H1 (cell line): ENCODE measurements around the gene STK40. TPM values are rescaled to one million over a fixed set of nuclear protein-coding genes. Genes with fewer than 3 reads are reported as not detected.

Source experiments
- CTCF ChIA-PET: fragments of 300-600 bp; sonication (Branson Sonifier 250); formaldehyde crosslinking; loops from one replicate; lab custom pipeline; 2021; ENCODE audit not compliant: partially characterized antibody; lab: Charles Lee
- POLR2A ChIA-PET: fragments of 300-600 bp; sonication (Branson Sonifier 250); formaldehyde crosslinking; loops from one replicate; lab custom pipeline; 2021; ENCODE audit warnings: inconsistent platforms; ENCODE audit not compliant: partially characterized antibody; lab: Charles Lee
- DNase-seq, 2 experiments: peaks; one replicate each; pipeline versions ENCODE4 v3.0.0 to v3.0.0-alpha.2; 2010 to 2022; ENCODE audit warnings: low spot score in 2 of 2, low read depth in 1 of 2, mixed read lengths in 1 of 2
- FAIRE-seq: peaks from 2 replicates; lab custom pipeline; 2011; peaks lifted over from hg19 to GRCh38; lab: Jason Lieb, UNC
- H2AFZ ChIP-seq: 2 replicates; pipeline ENCODE4 v1.8.1; 2012; ENCODE audit warnings: low read length, inconsistent platforms
- H2AK5ac ChIP-seq: 2 replicates; pipeline ENCODE4 v1.6.1; 2013; ENCODE audit warnings: low read depth, low read length
- H2BK120ac ChIP-seq: replicated peaks from 2 replicates; pipeline ENCODE3; 2013; ENCODE audit warnings: low read depth, low read length, inconsistent platforms
- H2BK12ac ChIP-seq: 2 replicates; pipeline ENCODE4 v1.6.1; 2013; ENCODE audit warnings: low read depth, low read length
- H2BK15ac ChIP-seq: 2 replicates; pipeline ENCODE4 v1.6.1; 2013; ENCODE audit warnings: low read length
- H2BK20ac ChIP-seq: 2 replicates; pipeline ENCODE4 v1.6.1; 2013; ENCODE audit warnings: low read length
- H2BK5ac ChIP-seq: 2 replicates; pipeline ENCODE4 v1.6.1; 2013; ENCODE audit warnings: low read depth, low read length
- H3K14ac ChIP-seq: 2 replicates; pipeline ENCODE4 v1.6.1; 2013; ENCODE audit warnings: inconsistent platforms; ENCODE audit not compliant: insufficient read length
- H3K18ac ChIP-seq: 2 replicates; pipeline ENCODE4 v1.6.1; 2013; ENCODE audit warnings: low read length; ENCODE audit errors: extremely low read depth
- H3K23ac ChIP-seq: 2 replicates; pipeline ENCODE4 v1.6.1; 2013; ENCODE audit warnings: inconsistent platforms; ENCODE audit not compliant: insufficient read length
- H3K23me2 ChIP-seq: 2 replicates; pipeline ENCODE4 v1.6.1; 2013; ENCODE audit warnings: low read depth, low read length
- H3K27ac ChIP-seq: 2 replicates; pipeline ENCODE4 v1.6.1; 2011; ENCODE audit warnings: low read depth, low read length, inconsistent platforms
- H3K27me3 ChIP-seq, 4 experiments: replicated peaks in 1 of 4; 1 replicate in 1 of 4; 2 replicates in 3 of 4; pipeline versions ENCODE4 v1.6.1 to v1.8.1; 2011 to 2013; ENCODE audit warnings: low read length in 3 of 4, mild to moderate bottlenecking in 3 of 4, inconsistent platforms in 2 of 4, mixed read lengths in 2 of 4, moderate library complexity in 1 of 4; ENCODE audit not compliant: control insufficient read depth in 3 of 4, insufficient read depth in 3 of 4; ENCODE audit errors: extremely low read depth in 1 of 4
- H3K36me3 ChIP-seq, 4 experiments: 2 replicates each; pipeline versions ENCODE4 v1.6.1 to v1.8.1; 2011 to 2013; ENCODE audit warnings: mild to moderate bottlenecking in 4 of 4, low read length in 3 of 4, moderate library complexity in 2 of 4, control low read depth in 1 of 4, inconsistent platforms in 1 of 4; ENCODE audit not compliant: insufficient read depth in 4 of 4, control insufficient read depth in 2 of 4
- H3K4ac ChIP-seq: replicated peaks from 2 replicates; pipeline ENCODE3; 2013; ENCODE audit warnings: low read length, low read depth, mixed read lengths, inconsistent platforms; ENCODE audit not compliant: insufficient read length
- H3K4me1 ChIP-seq, 4 experiments: replicated peaks in 1 of 4; 1 replicate in 1 of 4; 2 replicates in 3 of 4; pipeline versions ENCODE4 v1.6.1 to v1.8.1; 2011 to 2013; ENCODE audit warnings: low read length in 3 of 4, inconsistent platforms in 2 of 4, mixed read lengths in 1 of 4; ENCODE audit not compliant: insufficient read depth in 4 of 4, control insufficient read depth in 3 of 4
- H3K4me2 ChIP-seq, 2 experiments: 2 replicates each; pipeline versions ENCODE4 v1.6.1 to v1.8.1; 2011 to 2013; ENCODE audit warnings: low read depth in 2 of 2, low read length in 2 of 2, control low read depth in 1 of 2, inconsistent platforms in 1 of 2, mild to moderate bottlenecking in 1 of 2; ENCODE audit not compliant: insufficient read depth in 1 of 2
- H3K4me3 ChIP-seq, 4 experiments: fragments of 200-600, 300-600 bp in 1 of 4; sonication (generic), shearing (Covaris generic), sonication (Bioruptor Twin) in 1 of 4; 2 replicates each; pipeline versions ENCODE4 v1.5.1 to v1.8.1; 2011 to 2016; ENCODE audit warnings: low read length in 4 of 4, low read depth in 3 of 4, control low read depth in 2 of 4, inconsistent platforms in 2 of 4, mild to moderate bottlenecking in 2 of 4, mixed read lengths in 1 of 4, moderate library complexity in 1 of 4; ENCODE audit not compliant: insufficient read depth in 2 of 4; ENCODE audit errors: extremely low read depth in 1 of 4
- H3K56ac ChIP-seq: replicated peaks from 2 replicates; pipeline ENCODE3; 2013; ENCODE audit warnings: low read depth, mild to moderate bottlenecking, mixed read lengths, low read length, inconsistent platforms; ENCODE audit not compliant: insufficient read length
- H3K79me1 ChIP-seq: 2 replicates; pipeline ENCODE4 v1.6.1; 2013; ENCODE audit warnings: low read depth, low read length, control low read depth
- H3K79me2 ChIP-seq, 2 experiments: 2 replicates each; pipeline versions ENCODE4 v1.6.1 to v1.8.1; 2012 to 2013; ENCODE audit warnings: low read length in 2 of 2, mild to moderate bottlenecking in 2 of 2, inconsistent platforms in 1 of 2; ENCODE audit not compliant: insufficient read depth in 2 of 2, control insufficient read depth in 1 of 2
- H3K9ac ChIP-seq, 4 experiments: replicated peaks in 1 of 4; 1 replicate in 1 of 4; 2 replicates in 3 of 4; pipeline versions ENCODE4 v1.6.1 to v1.8.1; 2011 to 2013; ENCODE audit warnings: low read depth in 3 of 4, low read length in 3 of 4, control low read depth in 2 of 4, mild to moderate bottlenecking in 2 of 4, moderate library complexity in 2 of 4, inconsistent platforms in 1 of 4; ENCODE audit errors: extremely low read depth in 1 of 4
- H3K9me3 ChIP-seq, 2 experiments: 2 replicates each; pipeline versions ENCODE4 v1.6.1 to v1.8.1; 2012 to 2013; ENCODE audit warnings: mild to moderate bottlenecking in 2 of 2, moderate library complexity in 2 of 2, control low read depth in 1 of 2, inconsistent platforms in 1 of 2, low read depth in 1 of 2, low read length in 1 of 2, mixed read lengths in 1 of 2; ENCODE audit not compliant: insufficient read depth in 2 of 2
- H4K20me1 ChIP-seq, 2 experiments: replicated peaks in 1 of 2; 2 replicates each; pipeline versions ENCODE3 to v1.8.1; 2011 to 2013; ENCODE audit warnings: inconsistent platforms in 2 of 2, low read length in 2 of 2, mild to moderate bottlenecking in 1 of 2; ENCODE audit not compliant: insufficient read depth in 2 of 2, control insufficient read depth in 1 of 2
- H4K5ac ChIP-seq: 2 replicates; pipeline ENCODE4 v1.6.1; 2013; ENCODE audit warnings: low read length, low read depth, mixed read lengths, inconsistent platforms; ENCODE audit not compliant: insufficient read length
- H4K8ac ChIP-seq: 2 replicates; pipeline ENCODE4 v1.8.0; 2013; ENCODE audit warnings: mild to moderate bottlenecking, moderate library complexity, low read length, inconsistent platforms; ENCODE audit not compliant: insufficient read depth; ENCODE audit errors: extremely low read depth
- H4K91ac ChIP-seq: replicated peaks from 2 replicates; pipeline ENCODE3; 2013; ENCODE audit warnings: low read length, mixed read lengths, inconsistent platforms; ENCODE audit not compliant: insufficient read length
- ASH2L ChIP-seq: fragments of 200-600, 300-600 bp; sonication (generic); IDR thresholded peaks from one replicate; pipeline ENCODE4 v1.7.1; 2017; ENCODE audit warnings: low read length
- BACH1 ChIP-seq: IDR thresholded peaks from 2 replicates; pipeline ENCODE4 v1.6.1; 2012; ENCODE audit warnings: low read length, improper control_type of control experiment
- BRCA1 ChIP-seq: IDR thresholded peaks from 2 replicates; pipeline ENCODE4 v1.6.1; 2012; ENCODE audit warnings: low read depth, low read length, improper control_type of control experiment
- CHD1 ChIP-seq: IDR thresholded peaks from 2 replicates; pipeline ENCODE4 v1.6.1; 2012; ENCODE audit warnings: low read depth, low read length, improper control_type of control experiment
- FOSL1 ChIP-seq: IDR thresholded peaks from 2 replicates; pipeline ENCODE4 v1.6.1; 2011; ENCODE audit warnings: mild to moderate bottlenecking, low read depth, low read length, moderate library complexity; ENCODE audit not compliant: insufficient read depth
- HDAC2 ChIP-seq, 2 experiments: fragments of 300-600 bp in 1 of 2; sonication (generic) in 1 of 2; IDR thresholded peaks; 2 replicates each; pipeline ENCODE4 v1.6.1; 2011 to 2012; ENCODE audit warnings: low read depth in 2 of 2, low read length in 2 of 2, mild to moderate bottlenecking in 2 of 2, moderate library complexity in 2 of 2, borderline replicate concordance in 1 of 2, inconsistent platforms in 1 of 2
- MAFK ChIP-seq: IDR thresholded peaks from 2 replicates; pipeline ENCODE4 v1.6.1; 2012; ENCODE audit warnings: low read depth, mild to moderate bottlenecking, improper control_type of control experiment, low read length
- NANOG ChIP-seq: IDR thresholded peaks from 2 replicates; pipeline ENCODE4 v1.6.1; 2011; ENCODE audit warnings: low read length, low read depth, mild to moderate bottlenecking, inconsistent platforms; ENCODE audit not compliant: insufficient read depth, poor library complexity, severe bottlenecking
- NRF1 ChIP-seq: IDR thresholded peaks from 2 replicates; pipeline ENCODE4 v1.6.1; 2011; ENCODE audit warnings: mild to moderate bottlenecking, low read depth, low read length, improper control_type of control experiment
- PHF8 ChIP-seq: fragments of 200-600 bp; sonication (generic); conservative IDR thresholded peaks from 2 replicates; pipeline ENCODE4 v1.7.1; 2012; ENCODE audit warnings: low read depth, mild to moderate bottlenecking, inconsistent platforms, low read length, moderate library complexity
- RFX5 ChIP-seq: IDR thresholded peaks from 2 replicates; pipeline ENCODE4 v1.6.1; 2011; ENCODE audit warnings: low read depth, low read length, improper control_type of control experiment, borderline replicate concordance
- SIX5 ChIP-seq: IDR thresholded peaks from 2 replicates; pipeline ENCODE4 v1.6.1; 2011; ENCODE audit warnings: mild to moderate bottlenecking, low read depth, low read length
- WGBS, 2 experiments: shearing (Covaris generic) in 1 of 2; methylation state at CpG; one replicate each; pipeline versions ENCODE4 v1.1.6 to v1.1.7; 2013 to 2015; ENCODE audit warnings: low lambda C conversion rate in 2 of 2, mixed read lengths in 2 of 2, inconsistent platforms in 1 of 2, low coverage in 1 of 2, missing lambda C conversion rate in 1 of 2; ENCODE audit not compliant: insufficient replicate concordance in 2 of 2, insufficient coverage in 1 of 2, insufficient read length in 1 of 2; ENCODE audit errors: extremely low coverage in 1 of 2, missing lambda C conversion rate in 1 of 2; 5-methylcytosine and 5-hydroxymethylcytosine counted together
- polyA plus RNA-seq, 7 experiments: library from polyadenylated mRNA; depleted of rRNA in 3 of 7; stranded (reverse) in 5 of 7; unstranded in 2 of 7; fragments of >200 nt in 5 of 7; fragments of 200-250 nt in 2 of 7; gene quantifications; 1 replicate in 5 of 7; 2 replicates in 1 of 7; 4 replicates in 1 of 7; pipeline versions ENCODE4 v1.2.1 to v1.2.3, GENCODE V29; 2011 to 2013; ENCODE audit warnings: missing spikeins in 2 of 7, mixed read lengths in 2 of 7
- total RNA-seq: library from RNA; stranded (reverse); fragmentation: NEBNext Ultra II Directional; extraction: Animal tissue kit (Norgen Biotek cat#: 25700); gene quantifications from 2 replicates; pipeline ENCODE4 v1.2.1, GENCODE V29; 2021
- TF ChIP-seq, protein P1 (sequence below): IDR thresholded peaks from 2 replicates; pipeline ENCODE4 v1.6.1; 2011; ENCODE audit warnings: low read length, improper control_type of control experiment

STK40 gene
- total and polyA plus RNA-seq, 2 of the 8 experiments (the other 6 are each of a cell fraction or from before 2014, with no cell fraction given) = 13.6 to 28.6 TPM

DNA sequence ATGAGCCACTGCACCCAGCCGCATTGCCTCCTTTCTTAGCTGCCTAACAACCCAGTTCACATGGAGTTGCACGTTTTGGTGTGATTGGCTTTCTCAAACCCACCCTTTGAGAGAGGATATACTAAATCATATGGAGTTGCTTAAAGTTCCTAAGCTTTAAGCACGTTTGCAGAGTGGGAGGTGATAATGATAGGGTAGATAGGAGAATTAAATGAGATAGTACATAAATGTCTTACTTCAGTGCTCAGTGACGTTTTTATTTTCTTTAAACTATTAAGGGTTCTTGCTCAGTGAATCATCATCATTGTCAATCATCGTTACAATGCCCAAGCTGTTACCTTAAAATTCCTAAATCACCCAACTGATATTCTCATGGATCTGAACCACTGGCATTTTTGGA, 82.5 kb downstream of the STK40 start:
- Histone ChIP-seq H3K9ac (no peak overlapping the region), H4K91ac (no peak overlapping the region), H3K56ac (no peak overlapping the region), H3K23ac (no peak overlapping the region), H3K23me2 (peaks cover 6% of the 10 kb centered on the region), H3K4ac (no peak overlapping the region), H2BK20ac (no peak overlapping the region), H4K20me1 (peaks cover 0 to 12% of the 10 kb centered on the region in 2 experiments), H2BK15ac (no peak overlapping the region), H2BK5ac (no peak overlapping the region), H3K4me1 (peaks cover 0 to 9% (median 6%) of the 10 kb centered on the region in 4 experiments; a peak in 6 of 7 replicates), H4K8ac (no peak overlapping the region), H3K79me1 (no peaks in the 10 kb centered on the region; the same call in 1 of the 2 replicates), H2BK120ac (no peak overlapping the region), H3K36me3 (peaks cover 19 to 53% (median 39%) of the 10 kb centered on the region in 4 experiments), H2BK12ac (no peak overlapping the region), H4K5ac (no peak overlapping the region), H3K27ac (no peak overlapping the region), H3K18ac (no peak overlapping the region), H3K4me2 (no peak overlapping the region), H3K79me2 (no peaks in the 10 kb centered on the region), H3K14ac (no peak overlapping the region), H3K4me3 (no peak overlapping the region), H3K9me3 (no peaks in the 10 kb centered on the region), H2AK5ac (no peak overlapping the region), H3K27me3 (no peaks in the 10 kb centered on the region), H2AFZ (no peak overlapping the region)
- POLR2A ChIA-PET = interaction anchor here (1.1 kb wide), 1 partner anchor 14 kb away, joined by 3 read pairs; no protein-coding TSS in a partner anchor
- DNase-seq (no peak), FAIRE-seq (no peak)
- 90% methylated on average over 5 of the region's 5 CpGs; no CpG with 5 or more reads in 1 of the 2 experiments for WGBS, 2 experiments
- CTCF ChIA-PET = interaction anchor here (0.6 to 10.4 kb wide), 7 partner anchors 13 to 121 kb away, joined by 3 to 68 read pairs (median 4); no protein-coding TSS in a partner anchor
- TF ChIP-seq SIX5 (no peak), ASH2L (no peak), RFX5 (no peak), HDAC2 (IDR thresholded peaks at IDR 0.05; ENCODE audit: borderline replicate concordance in 1 of 2, low read depth in 2 of 2, low read length in 2 of 2) (no peak), PHF8 (no peak), NANOG (no peak), BACH1 (no peak), NRF1 (no peak), BRCA1 (no peak), FOSL1 (no peak), MAFK (no peak), CHD1 (no peak)
- TF ChIP-seq, protein P1, sequence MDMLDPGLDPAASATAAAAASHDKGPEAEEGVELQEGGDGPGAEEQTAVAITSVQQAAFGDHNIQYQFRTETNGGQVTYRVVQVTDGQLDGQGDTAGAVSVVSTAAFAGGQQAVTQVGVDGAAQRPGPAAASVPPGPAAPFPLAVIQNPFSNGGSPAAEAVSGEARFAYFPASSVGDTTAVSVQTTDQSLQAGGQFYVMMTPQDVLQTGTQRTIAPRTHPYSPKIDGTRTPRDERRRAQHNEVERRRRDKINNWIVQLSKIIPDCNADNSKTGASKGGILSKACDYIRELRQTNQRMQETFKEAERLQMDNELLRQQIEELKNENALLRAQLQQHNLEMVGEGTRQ = no peak
